ENCODE data around the gene KLF16.

KLF16 gene

DNA sequence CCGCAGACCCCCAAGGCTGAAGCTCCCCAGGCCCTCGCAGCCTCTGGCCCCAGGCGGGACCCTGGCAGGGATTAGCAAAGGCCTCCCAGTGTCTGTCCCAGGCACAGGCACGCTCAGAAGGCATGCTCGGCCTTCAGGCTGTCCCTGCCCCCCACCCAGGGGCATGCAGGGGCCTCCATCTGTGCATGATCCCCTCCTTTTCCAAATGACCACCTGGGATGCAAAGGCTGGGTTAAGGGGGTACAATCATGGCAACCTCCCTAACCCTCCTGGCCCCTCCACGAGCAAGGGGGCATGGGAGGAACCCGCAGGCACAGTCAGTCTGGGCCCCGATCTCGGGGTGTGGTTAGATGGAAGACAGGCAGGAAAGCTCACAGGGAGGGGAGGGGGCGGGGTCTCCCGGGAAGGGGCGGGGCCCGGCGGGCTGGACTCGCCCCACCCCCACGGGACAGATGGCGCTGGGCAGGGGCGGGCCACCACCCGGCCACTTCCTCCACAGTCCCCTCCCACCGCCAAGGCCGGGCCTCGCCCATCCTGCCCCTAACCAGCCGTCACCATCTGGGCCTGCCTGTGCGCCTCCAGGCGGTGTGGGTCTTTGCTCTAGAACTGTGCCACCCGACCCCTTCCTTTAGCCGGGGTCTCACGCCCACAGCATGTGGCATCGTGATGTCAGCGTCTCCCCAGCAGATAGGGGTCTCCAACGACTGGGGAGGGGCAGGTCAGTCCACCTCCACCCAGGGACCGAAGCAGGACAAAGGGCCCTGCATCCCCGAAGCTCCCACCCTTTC lies 8.1 kb downstream of the KLF16 start:
- DNase-seq (ENCODE audit: low read depth in 2 of 2), result peak; percentile 54 to 70

DNA sequence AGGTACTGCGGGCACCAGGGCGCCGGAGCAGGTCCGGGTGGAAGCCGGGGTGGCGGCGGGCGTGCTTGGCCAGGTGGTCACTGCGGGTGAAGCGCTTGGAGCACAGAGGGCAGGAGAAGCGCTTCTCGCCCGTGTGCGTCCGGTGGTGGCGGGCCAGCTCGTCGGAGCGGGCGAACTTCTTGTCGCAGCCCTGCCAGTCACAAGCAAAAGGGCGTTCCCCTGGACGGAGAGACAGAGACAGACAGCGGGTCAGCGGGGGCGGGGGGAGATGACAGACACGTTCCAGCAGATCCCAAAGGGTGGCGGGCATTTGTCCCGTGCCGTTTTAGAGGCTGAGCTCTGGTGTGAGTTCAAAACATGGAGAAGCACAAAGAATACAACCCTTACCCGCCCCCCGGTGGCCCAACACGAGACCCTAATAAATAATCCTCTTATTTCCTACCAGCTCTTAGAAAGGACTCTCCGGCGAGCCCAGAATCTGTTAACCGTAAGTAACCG lies 8.8 kb downstream of the KLF16 start:
- DNase-seq (ENCODE audit: low read depth in 2 of 2), result no peak

DNA sequence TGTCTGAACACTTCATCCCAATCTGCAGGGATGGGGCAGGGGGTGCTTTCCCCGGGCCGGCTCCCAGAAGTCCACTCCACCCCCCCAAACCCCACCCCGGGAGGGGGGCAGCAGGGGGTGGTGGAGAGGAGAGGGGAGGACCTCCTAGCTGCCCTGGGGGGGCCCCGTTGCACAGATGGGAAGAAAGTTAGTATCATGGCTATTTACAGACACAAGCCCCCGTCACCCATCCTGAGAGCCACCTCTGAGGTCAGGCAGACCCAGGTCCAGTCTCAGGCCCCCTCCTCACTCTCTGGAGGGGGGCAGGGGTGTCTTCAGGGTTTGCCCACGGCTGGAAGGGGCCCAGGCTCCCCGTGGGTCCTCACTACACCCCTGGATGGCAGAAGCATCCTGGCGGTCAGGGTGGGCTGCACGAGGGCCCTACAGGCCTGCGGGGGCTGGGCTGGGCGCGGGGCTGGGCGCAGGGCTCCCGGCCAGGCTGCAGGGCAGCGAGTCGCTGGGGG lies 9.3 kb downstream of the KLF16 start:
- DNase-seq (ENCODE audit: low read depth in 2 of 2), result no peak

DNA sequence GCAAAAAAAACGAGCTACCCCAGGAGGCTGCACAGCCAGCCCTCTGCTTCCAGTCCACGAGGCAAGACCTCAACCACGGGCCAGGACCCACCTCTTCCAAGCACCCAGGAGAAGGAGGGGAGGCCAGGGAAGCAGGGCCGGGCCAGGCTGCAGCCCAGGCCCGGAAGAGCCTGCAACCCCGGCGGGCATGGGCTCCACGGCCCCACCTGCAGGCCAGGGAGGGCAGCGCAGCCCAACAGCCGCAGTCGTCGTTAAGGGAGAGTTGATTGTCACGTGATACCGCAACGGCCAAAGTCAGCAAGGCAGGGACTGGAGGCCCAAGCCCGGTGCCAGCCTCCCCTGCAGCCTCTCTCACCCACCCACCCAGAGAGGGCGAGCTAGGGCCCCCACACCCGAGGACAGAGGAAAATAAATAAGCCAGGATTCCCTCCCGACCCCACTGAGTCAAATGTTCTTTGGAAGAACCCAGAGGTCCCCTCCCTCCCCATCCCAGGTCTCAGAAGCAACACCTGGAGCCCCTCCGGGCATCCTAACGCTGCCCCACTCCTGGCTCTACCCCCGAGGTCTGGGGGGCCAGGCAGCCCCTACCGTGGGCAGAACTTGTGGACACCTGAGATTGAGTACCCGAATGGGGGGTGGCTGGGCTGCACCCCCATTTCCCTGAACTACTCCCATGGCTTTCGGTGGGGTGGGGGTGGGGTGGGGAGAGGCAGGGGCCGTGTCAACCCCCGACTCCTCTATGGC lies 9.9 kb downstream of the KLF16 start:
- DNase-seq (ENCODE audit: low read depth in 2 of 2), result peak; percentile 47 to 64

DNA sequence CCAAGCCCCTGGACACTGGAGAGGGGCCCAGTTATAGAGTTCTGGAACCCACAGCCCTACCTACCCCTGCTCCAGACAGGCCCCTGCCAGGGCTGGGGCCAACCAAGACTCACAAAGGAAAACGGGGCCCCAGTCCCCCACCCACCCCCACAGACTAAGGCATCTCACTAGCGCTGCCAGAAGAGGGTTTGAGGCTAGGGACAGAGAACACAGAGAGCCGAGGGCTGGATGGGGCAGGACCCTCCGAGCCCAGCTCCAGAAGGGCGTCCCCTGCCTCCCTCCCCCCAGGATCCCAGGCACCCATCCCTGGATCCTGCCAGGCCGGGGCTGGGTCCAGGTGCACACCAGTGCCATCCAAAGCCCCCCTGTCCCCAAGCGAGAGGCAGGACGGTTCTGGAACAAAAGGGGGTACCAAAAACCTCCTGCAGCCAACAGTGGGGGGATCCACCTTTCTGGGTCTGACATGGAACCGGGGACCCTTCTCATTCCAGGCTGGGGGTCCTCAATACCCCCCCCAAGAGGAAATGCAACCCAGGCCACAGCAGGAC lies 10.7 kb downstream of the KLF16 start:
- DNase-seq (ENCODE audit: low read depth in 2 of 2), result no peak

DNA sequence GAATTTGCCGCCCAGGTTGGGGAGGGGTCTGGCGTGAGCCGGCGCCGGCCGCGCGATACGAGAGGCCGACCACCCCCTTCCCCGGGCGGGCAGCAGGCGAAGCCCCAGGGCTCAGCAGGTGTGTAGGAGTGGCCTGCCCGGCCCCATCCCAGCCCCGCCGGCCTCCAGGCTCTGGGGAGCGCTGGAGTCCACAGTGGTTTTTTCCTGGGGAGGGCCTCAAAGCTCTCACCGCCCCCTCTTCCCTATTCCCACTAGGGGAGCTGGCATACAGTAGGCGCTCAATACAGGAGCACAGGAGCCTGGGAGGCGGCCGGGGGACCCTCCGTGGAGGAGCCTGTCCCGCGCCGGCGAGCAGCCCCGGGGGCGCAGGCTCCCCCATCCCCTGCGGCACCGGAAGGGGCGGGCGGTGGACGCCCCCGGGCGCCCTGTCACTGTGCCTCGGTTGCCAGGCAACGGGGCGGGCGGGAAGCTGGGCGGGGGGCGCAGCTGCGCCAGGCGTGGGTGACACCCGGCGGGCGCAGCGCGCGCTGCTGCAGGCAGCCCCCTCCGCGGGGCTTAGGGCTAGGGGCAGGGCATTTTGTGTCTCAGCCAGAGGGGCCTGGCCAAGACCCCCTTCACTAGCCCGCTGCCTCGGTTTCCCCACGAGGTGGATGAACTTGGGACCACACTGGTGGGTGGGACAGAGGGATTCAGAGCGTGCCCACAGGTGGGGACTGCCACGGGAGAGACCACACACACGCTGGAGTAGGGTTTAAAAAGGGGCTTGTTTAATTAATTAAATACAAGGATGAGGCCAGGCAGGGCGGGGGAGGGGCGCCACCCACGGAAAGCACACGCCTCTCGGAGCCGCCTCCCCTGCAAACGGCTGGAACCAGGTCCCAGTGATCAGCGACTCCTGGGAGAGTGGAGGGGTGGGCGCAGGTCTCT lies 11.5 kb downstream of the KLF16 start:
- DNase-seq (ENCODE audit: low read depth in 2 of 2), result peak; percentile 47 to 51

DNA sequence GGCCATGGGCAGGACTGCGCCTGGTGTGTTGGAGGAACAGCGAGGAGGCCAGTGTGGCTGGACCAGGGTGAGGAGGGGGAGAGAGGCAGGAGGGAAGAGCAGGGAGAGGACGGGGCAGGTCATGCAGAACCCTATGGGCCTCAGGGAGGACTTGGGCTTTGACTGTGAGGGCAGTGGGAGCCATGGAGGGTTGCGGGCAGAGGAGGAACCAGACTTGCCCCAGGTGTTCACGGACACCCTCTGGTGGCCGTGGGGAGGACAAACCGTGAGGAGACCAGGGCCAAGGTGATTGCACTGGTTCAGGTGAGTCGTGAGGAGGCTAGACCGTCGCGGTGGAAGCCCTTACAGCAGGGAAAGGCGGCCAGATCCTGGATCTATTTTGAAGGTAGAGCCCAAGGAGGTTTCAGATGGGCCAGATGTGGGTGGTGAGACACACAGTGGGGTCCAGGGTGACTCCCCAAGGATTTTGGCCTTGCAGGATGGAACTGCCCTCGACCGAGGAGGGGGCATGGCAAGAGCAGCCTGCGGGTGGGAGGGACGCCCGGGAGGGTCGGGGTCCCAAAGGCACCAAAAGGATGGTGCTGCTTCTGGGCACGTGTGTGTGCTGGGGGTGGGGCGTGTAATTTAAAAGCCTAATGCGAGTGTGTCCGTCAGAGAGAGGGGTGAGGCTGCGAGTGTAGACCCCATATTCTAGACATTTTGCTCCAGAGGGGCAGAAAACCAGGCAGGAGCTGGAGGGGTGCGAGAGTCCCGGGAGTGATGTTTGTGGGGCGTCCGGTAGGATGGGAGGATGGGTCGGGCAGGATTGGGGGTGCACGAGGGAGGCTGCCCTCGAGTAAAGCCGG lies 12.3 kb downstream of the KLF16 start:
- DNase-seq (ENCODE audit: low read depth in 2 of 2), result no peak

DNA sequence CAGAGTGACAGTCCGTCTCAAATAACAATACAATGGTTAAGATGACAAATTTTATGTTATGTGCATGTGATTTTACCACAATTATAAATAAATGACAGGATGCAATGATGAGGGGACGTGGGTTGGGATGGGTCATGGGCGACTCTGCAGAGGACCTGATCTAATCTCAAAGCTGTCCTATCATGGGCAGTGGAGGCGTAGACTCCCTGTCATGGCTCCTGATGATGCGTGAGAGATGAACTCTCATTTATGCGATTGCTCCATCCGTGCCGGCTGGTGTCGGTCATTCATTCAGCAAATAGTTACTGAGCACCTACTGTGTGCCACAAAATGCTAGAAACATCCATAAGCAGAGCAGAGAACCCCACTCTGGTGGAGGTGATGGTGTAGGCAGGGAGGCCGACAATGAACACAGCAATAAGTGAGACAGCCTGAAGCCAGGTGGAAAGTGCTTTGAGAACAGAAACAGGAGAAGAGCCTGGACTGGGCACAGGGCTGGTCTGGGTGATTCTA lies 13.4 kb downstream of the KLF16 start:
- DNase-seq (ENCODE audit: low read depth in 2 of 2), result no peak

DNA sequence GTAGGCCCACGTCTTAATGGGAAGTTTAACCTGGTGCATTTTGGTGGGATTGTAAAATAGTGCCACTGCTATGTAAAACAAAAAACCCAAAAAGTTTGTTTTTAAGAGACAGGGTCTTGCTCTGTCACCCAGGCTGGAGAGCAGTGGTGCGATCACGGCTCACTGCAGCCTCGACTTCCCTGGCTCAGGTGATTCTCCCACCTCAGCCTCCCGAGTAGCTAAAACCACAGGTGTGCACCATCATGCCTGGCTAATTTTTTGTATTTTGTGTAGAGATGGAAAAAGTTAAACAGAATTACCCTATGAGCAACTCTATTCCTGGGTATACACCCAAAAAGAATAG lies 14.3 kb downstream of the KLF16 start:
- no peak for DNase-seq (ENCODE audit: low read depth in 2 of 2)

DNA sequence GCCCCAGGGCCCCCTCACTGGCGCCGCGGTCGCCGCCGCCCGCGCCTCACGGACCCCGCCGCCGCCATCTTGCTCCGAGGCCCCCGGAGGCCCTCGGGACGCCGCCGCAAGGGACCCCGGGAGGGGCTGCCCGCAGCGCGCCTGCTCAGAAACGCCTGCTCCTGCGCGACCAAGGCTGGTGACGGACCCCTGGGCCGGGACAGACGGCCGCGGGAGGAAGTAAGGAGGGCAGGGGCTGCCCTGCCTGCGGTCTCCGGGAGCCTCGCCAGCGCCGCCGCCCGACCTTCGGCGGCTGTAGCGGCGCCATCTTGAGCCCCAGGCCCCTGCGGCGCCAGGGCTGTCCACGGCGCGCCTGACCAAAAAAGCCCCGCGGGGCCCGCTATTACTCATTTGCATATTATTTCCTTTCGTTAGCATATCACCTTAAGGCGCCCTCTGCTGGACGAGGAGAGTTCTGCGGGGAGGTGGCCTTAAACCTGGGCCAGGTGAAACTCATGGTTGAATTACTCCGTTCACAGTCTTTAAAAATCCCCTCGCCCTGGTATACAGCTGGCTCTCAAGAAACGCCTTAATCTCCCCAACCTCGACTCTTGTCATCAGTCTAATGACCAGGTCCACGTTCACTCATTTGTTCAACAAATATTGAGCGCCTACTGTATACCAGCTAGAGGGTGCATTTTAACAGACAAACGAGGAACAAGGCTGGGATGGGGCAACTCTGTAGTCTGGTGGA lies 14.8 kb downstream of the KLF16 start, which contains the start of gene REXO1:
Gene REXO1, minus strand, starts transcription at position 85 of the 733 bp plus-strand sequence. CDS start 125 bp downstream, outside the sequence.
- peak; percentile 96 to 97 for DNase-seq (ENCODE audit: low read depth in 2 of 2)

DNA sequence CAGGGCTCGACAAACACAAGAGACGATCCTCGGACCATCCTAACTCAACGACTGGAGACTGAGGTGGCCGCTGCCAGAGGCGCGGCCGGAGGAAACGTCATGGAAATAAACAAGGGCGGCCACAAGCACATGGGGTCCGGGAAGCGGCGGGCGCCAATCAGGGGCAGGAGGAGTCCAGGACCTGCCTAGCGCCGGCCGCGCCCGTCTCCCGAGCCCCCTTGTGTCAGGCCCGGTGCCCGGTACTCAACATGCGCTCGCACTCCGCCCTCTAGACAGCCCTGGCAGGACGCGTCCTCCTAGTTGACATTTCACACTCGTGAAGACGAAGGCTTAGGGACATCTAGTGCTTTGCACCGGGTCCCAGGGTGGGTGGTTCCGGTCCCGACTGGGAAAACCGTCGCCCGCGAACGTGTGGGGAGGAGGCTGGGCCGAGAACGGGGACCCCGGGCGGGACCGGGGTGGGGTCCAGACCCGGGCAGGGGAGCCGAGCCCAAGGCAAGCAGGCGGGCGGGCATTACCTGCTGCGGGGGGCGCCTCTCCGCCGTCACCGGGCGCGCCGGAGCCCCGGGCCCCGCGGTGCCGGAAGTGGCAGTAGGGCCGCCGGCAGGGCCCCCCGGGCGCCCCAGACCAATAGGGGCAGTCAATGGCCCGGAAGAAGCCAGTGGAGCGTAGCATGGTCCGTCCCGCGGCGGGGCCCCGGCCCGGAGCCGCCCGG lies 15.5 kb downstream of the KLF16 start:
- no peak for DNase-seq (ENCODE audit: low read depth in 2 of 2)

DNA sequence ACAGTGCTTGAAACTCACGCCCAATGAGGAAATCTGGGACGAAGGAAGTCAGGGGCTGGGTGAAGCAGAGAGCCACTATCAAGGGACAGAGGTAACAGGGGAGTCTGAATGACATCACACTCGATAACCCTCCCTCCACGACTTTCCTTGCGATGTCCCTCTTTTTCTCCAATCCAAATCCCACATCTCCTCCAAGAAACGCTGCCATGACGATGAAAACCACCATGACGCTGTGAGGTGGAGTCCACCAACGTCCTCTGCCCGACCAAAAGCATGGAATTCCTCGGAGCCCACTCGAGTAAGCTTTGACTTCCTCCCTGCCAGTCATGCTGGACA lies 16.1 kb downstream of the KLF16 start:
- no peak for DNase-seq (ENCODE audit: low read depth in 2 of 2)

DNA sequence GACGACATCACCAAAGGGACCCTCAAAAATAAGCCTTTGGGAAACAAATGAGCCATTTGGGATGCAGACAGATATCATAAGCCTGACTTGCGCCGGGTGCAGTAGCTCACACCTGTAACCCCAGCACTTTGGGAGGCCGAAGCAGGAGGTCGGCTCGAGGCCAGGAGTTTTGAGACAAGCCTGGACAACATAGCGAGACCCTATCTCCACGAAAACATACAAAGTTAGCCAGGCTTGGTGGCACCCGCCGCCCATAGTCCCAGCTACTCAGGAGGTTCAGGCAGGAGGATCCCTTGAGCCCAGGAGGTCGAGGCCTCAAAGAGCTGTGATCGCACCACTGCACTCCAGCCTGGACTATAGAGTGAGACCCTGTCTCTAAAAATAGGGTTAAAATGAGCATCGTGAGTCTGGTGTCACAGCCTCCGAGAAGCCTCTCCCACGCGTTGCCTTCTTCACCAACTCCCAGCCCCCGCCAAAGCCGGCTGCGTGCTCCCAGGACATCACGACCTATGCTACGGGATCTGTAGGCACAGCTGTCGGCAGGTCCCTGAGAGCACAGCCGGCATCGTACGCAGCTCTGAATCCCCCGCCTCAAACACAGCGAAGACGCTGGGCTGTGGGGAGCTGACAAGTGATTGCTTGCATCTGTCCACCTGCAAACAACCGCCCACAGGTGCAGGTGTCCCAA lies 16.7 kb downstream of the KLF16 start:
- DNase-seq (ENCODE audit: low read depth in 2 of 2), result no peak

DNA sequence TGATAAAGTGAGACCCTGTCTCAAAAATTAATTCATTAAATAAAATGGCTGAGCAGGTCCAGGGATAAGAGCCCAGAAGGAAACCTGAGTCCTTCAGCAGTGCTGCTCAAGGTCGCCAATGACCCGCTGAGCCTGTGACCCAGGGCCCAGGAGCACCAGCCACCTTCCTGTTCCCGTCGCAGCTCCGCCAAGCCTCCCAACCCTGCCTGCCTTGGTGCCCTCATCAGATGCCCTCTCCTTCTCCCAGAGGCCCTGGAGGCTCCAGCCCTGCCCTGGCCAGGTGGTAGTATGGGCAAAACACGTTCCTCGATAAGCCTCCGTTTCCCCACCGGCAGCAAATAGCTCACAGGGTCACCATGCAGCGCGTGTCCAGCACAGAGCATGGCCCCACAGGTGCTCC lies 17.7 kb downstream of the KLF16 start:
- no peak for DNase-seq (ENCODE audit: low read depth in 2 of 2)

DNA sequence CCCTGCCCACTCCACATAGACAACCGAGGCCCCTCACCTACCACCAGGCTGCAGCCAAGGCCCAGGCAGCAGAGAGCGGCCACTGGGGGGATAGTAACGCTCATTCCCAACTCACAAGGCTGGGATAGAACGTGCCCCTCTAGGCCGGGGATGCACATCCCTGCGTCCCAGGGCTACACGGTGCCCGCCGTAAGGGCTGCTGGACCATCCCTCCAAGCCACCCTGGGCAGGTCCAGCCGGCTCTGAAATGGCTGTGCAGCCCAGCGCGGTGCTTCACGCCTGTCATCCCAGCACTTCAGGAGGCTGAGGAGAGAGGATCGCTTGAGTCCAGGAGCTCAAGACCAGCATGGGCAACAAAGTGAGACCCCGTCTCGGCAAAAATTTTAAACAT lies 18.3 kb downstream of the KLF16 start:
- no peak for DNase-seq (ENCODE audit: low read depth in 2 of 2)

DNA sequence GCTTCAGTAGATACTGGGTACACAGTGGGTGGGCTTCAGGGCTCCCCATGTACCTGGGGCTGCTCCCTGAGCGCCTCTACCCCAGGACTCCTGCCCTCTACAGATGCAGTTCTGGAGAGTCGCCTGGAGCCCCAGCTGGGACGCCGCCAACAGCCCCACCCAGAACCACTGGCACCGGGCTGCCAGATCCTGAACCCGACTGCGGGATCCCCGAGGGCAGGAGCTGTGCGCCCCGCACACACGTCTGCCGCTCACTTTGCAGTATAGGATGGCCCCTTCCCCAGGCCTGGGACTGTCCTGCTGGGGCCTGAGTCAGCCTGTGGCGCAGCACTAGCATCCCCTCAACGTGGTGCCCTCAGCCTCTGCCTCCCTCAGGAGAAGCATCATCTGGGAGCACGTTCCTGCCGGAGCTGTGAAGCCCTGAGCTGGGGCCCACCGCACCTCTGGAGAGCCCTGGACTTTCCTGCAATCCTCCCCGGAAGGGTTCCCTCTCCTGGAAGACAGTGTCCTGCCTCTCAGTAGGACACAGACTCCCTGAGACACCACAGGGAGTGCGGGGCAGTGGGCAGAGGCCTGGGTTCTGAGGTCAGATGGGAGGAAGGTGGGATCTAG lies 18.8 kb downstream of the KLF16 start:
- DNase-seq (ENCODE audit: low read depth in 2 of 2), result no peak

DNA sequence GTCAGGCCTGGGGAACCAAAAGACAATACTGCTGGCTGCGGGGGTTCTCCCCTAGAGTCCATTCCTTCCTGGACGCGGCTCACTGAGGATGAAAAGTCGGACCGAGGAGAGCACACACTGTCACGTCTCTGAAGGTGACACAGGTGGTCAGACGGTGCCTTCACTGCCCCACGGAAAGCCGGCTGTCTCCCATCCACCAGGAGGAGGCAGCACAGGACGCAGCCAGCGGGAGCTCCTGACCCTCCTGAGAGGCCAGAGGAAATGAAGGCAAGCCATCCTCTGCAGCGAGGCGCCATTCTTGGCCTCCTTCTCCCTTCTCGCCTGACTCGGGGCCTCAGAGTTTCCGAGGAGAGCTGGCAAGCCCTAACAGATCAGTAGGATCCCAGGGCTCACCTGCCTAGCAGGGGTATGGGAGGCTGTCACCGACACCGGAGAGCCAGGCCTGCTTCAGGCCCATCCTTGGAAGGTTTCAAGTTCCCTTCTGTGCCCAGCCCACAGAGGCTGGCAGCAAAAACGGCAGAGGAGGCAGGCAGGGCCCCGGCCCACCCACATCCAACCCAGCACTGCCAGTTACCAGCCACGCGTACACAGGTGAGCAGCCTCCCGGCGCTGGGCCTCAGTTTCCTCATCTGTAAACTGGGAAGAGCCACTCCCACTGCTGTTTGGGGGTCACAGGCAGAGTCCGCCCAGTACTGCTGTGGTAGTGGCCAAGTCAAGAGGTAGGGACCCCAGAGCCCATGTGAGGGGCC lies 19.6 kb downstream of the KLF16 start:
- no peak for DNase-seq (ENCODE audit: low read depth in 2 of 2)

All from stimulated activated CD8-positive, alpha-beta memory T cell treated with anti-CD3 and anti-CD28 coated beads, Interleukin-2, amount 100 ng/mL, for 1 hour (primary cell).